ENCODE measurements around the gene CTSF. TPM values are rescaled to one million over a fixed set of nuclear protein-coding genes. Genes with fewer than 3 reads are reported as not detected.

The CTSF gene
- total and polyA plus RNA-seq, 2 donors (not counting 1 experiment from before 2014, with no cell fraction given): 17.1 to 26.6 TPM

DNA sequence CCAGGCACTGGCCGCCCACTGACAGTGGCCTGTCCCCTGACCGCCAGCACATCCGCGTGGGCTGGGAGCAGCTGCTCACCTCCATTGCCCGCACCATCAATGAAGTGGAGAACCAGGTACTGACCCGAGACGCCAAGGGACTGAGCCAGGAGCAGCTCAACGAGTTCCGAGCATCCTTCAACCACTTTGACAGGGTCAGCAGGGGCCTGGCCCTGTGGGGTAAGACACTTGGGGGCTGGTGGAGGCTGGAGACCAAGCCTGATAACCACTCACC lies 6.5 kb downstream of the CTSF start:
- no peaks in the 10 kb centered on the region for H3K36me3 ChIP-seq (ENCODE audit: control insufficient read depth, insufficient read depth, low read length)
- H3K9ac ChIP-seq (ENCODE audit: insufficient read depth, low read length): no peak overlapping the region
- TF ChIP-seq CTCF (conservative IDR thresholded peaks at IDR 0.05 in 1 of 2, IDR thresholded peaks at IDR 0.05 in 1 of 2; ENCODE audit: low read depth in 1 of 2, low read length in 2 of 2) (no peak), EZH2 (IDR thresholded peaks at IDR 0.05; ENCODE audit: low read length, missing control alignments) (no peak)
- H3K4me3 ChIP-seq (replicated peaks in 1 of 4; ENCODE audit: control extremely low read depth in 1 of 4, insufficient read depth in 1 of 4, low read depth in 3 of 4, low read length in 4 of 4): no peak overlapping the region
- H3K79me2 ChIP-seq (ENCODE audit: control insufficient read depth, insufficient read depth, low read length): no peaks in the 10 kb centered on the region
- H3K9me3 ChIP-seq (ENCODE audit: control insufficient read depth, insufficient read depth, low read depth, low read length): no peaks in the 10 kb centered on the region
- H3K27ac ChIP-seq (ENCODE audit: insufficient read depth, low read length): no peak overlapping the region
- H4K20me1 ChIP-seq (ENCODE audit: control insufficient read depth, extremely low read depth, insufficient read depth, low read length): no peaks in the 10 kb centered on the region
- no peak for DNase-seq (ENCODE audit: low read depth in 2 of 2)
- no peaks in the 10 kb centered on the region for H3K4me1 ChIP-seq (ENCODE audit: control insufficient read depth, extremely low read depth, insufficient read depth, low read length)
- H2AFZ ChIP-seq (ENCODE audit: low read length): no peak overlapping the region
- peaks cover 12% of the 10 kb centered on the region for H3K27me3 ChIP-seq (ENCODE audit: control insufficient read depth, insufficient read depth, low read length)
- no peak overlapping the region for H3K4me2 ChIP-seq (ENCODE audit: extremely low read depth, insufficient read depth, low read length)

DNA sequence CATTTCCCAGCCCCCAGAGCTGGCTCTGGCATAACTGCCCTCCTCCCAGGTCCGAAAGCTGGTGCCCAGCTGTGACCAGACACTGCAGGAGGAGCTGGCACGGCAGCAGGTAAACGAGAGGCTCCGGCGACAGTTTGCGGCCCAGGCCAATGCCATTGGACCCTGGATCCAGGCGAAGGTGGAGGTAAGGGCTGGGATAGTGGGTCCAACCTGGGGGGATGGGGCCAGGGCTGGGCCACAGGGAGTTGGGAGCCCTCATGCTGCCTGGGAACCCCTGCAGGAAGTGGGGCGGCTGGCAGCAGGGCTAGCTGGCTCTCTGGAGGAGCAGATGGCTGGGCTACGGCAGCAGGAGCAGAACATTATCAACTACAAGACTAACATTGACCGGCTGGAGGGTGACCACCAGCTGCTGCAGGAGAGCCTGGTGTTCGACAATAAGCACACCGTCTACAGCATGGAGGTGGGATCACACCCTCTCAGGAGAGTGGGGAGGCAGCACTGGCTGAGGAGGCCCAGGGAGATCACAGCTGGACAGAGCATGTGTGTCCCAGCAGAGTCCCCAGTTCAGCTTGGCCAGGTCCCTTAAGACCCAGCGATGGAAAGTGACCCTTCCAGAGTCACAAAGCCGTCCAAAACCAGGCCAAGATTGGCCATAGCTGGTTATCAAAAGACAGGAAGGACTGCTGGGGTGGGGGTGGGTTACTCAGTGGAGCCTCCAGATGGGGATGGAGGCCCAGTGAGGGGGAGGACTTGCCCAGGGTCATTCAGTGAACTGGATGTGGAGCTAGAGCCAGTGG lies 7.0 kb downstream of the CTSF start:
- Histone ChIP-seq H3K9me3 (ENCODE audit: control insufficient read depth, insufficient read depth, low read depth, low read length) (no peaks in the 10 kb centered on the region), H3K4me3 (replicated peaks in 1 of 4; ENCODE audit: control extremely low read depth in 1 of 4, insufficient read depth in 1 of 4, low read depth in 3 of 4, low read length in 4 of 4) (no peak overlapping the region), H3K79me2 (ENCODE audit: control insufficient read depth, insufficient read depth, low read length) (no peaks in the 10 kb centered on the region), H3K36me3 (ENCODE audit: control insufficient read depth, insufficient read depth, low read length) (no peaks in the 10 kb centered on the region), H4K20me1 (ENCODE audit: control insufficient read depth, extremely low read depth, insufficient read depth, low read length) (no peaks in the 10 kb centered on the region), H3K9ac (ENCODE audit: insufficient read depth, low read length) (no peak overlapping the region), H3K27me3 (ENCODE audit: control insufficient read depth, insufficient read depth, low read length) (peaks cover 12% of the 10 kb centered on the region), H2AFZ (ENCODE audit: low read length) (no peak overlapping the region), H3K4me1 (ENCODE audit: control insufficient read depth, extremely low read depth, insufficient read depth, low read length) (no peaks in the 10 kb centered on the region), H3K27ac (ENCODE audit: insufficient read depth, low read length) (no peak overlapping the region), H3K4me2 (ENCODE audit: extremely low read depth, insufficient read depth, low read length) (no peak overlapping the region)
- TF ChIP-seq EZH2 (IDR thresholded peaks at IDR 0.05; ENCODE audit: low read length, missing control alignments) (no peak), CTCF (conservative IDR thresholded peaks at IDR 0.05 in 1 of 2, IDR thresholded peaks at IDR 0.05 in 1 of 2; ENCODE audit: low read depth in 1 of 2, low read length in 2 of 2) (no peak)
- no peak for DNase-seq (ENCODE audit: low read depth in 2 of 2)

DNA sequence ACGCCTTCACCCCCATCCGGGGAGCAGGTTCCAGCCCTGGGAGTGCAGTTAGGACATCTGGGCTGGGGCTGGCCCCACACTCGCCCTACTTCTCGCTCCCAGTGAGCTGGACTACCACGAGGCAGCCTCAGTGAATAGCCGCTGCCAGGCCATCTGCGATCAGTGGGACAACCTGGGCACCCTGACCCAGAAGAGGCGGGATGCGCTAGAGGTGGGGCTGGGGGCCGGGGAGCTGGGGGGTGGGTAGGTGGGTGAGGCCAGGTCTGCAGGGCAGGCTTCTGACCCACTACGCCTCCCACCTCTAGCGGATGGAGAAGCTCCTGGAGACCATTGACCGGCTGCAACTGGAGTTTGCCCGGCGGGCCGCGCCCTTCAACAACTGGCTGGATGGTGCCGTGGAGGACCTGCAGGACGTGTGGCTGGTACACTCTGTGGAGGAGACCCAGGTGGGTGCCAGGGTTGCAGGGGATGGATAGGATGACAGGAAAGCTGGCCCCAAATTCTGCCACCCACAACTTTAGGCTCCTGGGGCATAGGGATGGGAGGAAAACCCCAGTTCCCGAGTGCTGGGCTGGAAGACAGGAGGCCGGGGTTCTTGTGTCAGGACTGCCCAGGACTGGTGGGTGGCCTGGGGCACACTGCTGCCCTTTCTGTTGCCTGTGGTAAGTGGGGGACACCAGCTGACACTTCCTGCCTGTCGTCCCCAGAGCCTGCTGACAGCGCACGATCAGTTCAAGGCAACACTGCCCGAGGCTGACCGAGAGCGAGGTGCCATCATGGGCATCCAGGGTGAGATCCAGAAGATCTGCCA lies 8.3 kb downstream of the CTSF start:
- Histone ChIP-seq H3K4me2 (ENCODE audit: extremely low read depth, insufficient read depth, low read length) (no peak overlapping the region), H3K27ac (ENCODE audit: insufficient read depth, low read length) (no peak overlapping the region), H2AFZ (ENCODE audit: low read length) (no peak overlapping the region), H4K20me1 (ENCODE audit: control insufficient read depth, extremely low read depth, insufficient read depth, low read length) (no peaks in the 10 kb centered on the region), H3K9ac (ENCODE audit: insufficient read depth, low read length) (no peak overlapping the region), H3K4me1 (ENCODE audit: control insufficient read depth, extremely low read depth, insufficient read depth, low read length) (no peaks in the 10 kb centered on the region), H3K36me3 (ENCODE audit: control insufficient read depth, insufficient read depth, low read length) (no peaks in the 10 kb centered on the region), H3K4me3 (replicated peaks in 1 of 4; ENCODE audit: control extremely low read depth in 1 of 4, insufficient read depth in 1 of 4, low read depth in 3 of 4, low read length in 4 of 4) (no peak overlapping the region), H3K27me3 (ENCODE audit: control insufficient read depth, insufficient read depth, low read length) (peaks cover 16% of the 10 kb centered on the region), H3K9me3 (ENCODE audit: control insufficient read depth, insufficient read depth, low read depth, low read length) (no peaks in the 10 kb centered on the region), H3K79me2 (ENCODE audit: control insufficient read depth, insufficient read depth, low read length) (no peaks in the 10 kb centered on the region)
- no peak for DNase-seq (ENCODE audit: low read depth in 2 of 2)
- TF ChIP-seq EZH2 (IDR thresholded peaks at IDR 0.05; ENCODE audit: low read length, missing control alignments) (no peak), CTCF (conservative IDR thresholded peaks at IDR 0.05 in 1 of 2, IDR thresholded peaks at IDR 0.05 in 1 of 2; ENCODE audit: low read depth in 1 of 2, low read length in 2 of 2) (no peak)

Measured in fibroblast of lung (primary cell).